Lower leg skin (tissue), 4 donors: ENCODE data around the gene ILKAP. TPM values are rescaled to one million over a fixed set of nuclear protein-coding genes. Genes with fewer than 3 reads are reported as not detected.

Experiments
- DNase-seq, 2 donors: peaks; one replicate each; pipeline ENCODE4 v3.0.0-alpha.2; 2019; ENCODE audit warnings: low spot score in 2 of 2
- H3K4me3 ChIP-seq: fragments of 200-600 bp; sonication (generic); 2 replicates; pipeline ENCODE4 v1.5.1; 2017; ENCODE audit warnings: mild to moderate bottlenecking, low read depth; ENCODE audit not compliant: poor library complexity, severe bottlenecking
- CTCF ChIP-seq, 3 donors: fragments of 450-650 bp; IDR thresholded peaks; one replicate each; pipeline ENCODE4 v1.5.1; 2016; ENCODE audit warnings: antibody characterized with exemption in 3 of 3, mild to moderate bottlenecking in 3 of 3, moderate library complexity in 2 of 3
- POLR2A ChIP-seq, 2 donors: fragments of 450-650 bp; IDR thresholded peaks; one replicate each; pipeline ENCODE4 v1.6.1; 2016 to 2017; ENCODE audit warnings: antibody characterized with exemption in 2 of 2, mild to moderate bottlenecking in 1 of 2, moderate library complexity in 1 of 2
- WGBS, 2 donors: methylation state at CpG; one replicate each; pipeline ENCODE4 v1.1.5; 2018; 5-methylcytosine and 5-hydroxymethylcytosine counted together
- intact Hi-C: fragments of 100-400 bp; cut with DNase I; formaldehyde crosslinking; loops from one replicate; pipeline ENCODE4 v1.15.0; 2023; ENCODE audit warnings: low total_unique reads
- total RNA-seq, 4 donors: library from RNA; depleted of rRNA; stranded (reverse); fragments of >200 nt; gene quantifications; one replicate each; pipeline ENCODE4 v1.1.0, GENCODE V29; 2016

The ILKAP gene
- total RNA-seq, 4 donors from 2014 or later = 22.8 to 73.5 (median 32.1) TPM

GRCh38 chr2:238187618-238188548, 15.6 kb downstream of the ILKAP start:
- intact Hi-C loops = loop anchor here (10.0 kb wide), 1 partner anchor 533 kb away; no protein-coding TSS in a partner anchor
- no peak for TF ChIP-seq POLR2A (IDR thresholded peaks at IDR 0.05)
- DNase-seq = no peak
- no peak overlapping the region for H3K4me3 ChIP-seq
- WGBS, 2 donors = 92 to 93% methylated on average over 17 of the region's 17 CpGs

- 85 to 86% methylated on average over 4 of the region's 4 CpGs for WGBS, 2 donors
- no peak for TF ChIP-seq POLR2A (IDR thresholded peaks at IDR 0.05)
- TF ChIP-seq CTCF (IDR thresholded peaks at IDR 0.05) = no peak
- intact Hi-C loops = loop anchor here (10.0 kb wide), 1 partner anchor 529 kb away; no protein-coding TSS in a partner anchor
- no peak for DNase-seq
- no peak overlapping the region for H3K4me3 ChIP-seq
Measured at GRCh38 chr2:238183821-238184220, 19.7 kb downstream of the ILKAP start.

DNA sequence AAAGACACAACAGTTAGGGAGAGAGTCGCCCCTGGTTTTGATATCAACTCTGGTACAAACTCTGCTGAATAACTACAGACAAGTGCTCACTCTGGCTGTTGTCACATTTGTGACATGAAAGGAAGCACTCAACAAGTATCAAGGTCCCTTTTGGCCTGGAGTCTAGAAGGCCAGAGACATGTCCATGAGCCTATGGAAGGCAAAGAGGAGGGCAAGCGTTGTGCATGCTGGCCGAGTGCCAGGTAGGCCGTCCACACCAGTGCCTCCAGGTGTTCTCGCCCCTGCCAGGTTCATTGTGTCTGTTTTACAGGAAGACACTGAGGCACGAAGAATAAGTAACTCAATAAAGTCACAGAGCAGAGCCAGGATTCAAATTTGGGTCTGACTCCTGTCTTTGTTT, 21.1 kb downstream of the ILKAP start:
- no peak for TF ChIP-seq POLR2A (IDR thresholded peaks at IDR 0.05)
- no peak for TF ChIP-seq CTCF (IDR thresholded peaks at IDR 0.05)
- H3K4me3 ChIP-seq = no peak overlapping the region
- WGBS, 2 donors = 73 to 78% methylated on average over 6 of the region's 6 CpGs
- no peak for DNase-seq
- intact Hi-C loops = loop anchor here (10.0 kb wide), 1 partner anchor 528 kb away; no protein-coding TSS in a partner anchor

DNA sequence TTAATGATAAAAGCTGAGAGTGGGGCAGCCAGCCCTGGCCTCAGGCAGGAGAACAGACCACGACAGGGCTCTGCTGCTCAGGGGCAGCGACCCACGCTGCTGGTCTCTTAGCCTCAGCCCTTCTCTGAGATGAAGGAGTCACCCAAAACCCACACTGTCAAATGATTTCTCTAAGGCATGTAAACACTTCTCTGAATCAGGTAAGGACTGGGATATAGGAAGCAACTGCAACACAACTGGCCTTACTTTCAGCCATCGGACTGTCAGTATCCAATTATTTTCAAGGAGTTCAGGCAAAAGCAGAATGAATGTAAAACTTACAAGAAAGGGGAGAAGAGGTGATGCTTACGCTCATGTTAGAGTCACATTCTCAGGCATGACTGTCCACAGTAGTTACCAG, 22.9 kb downstream of the ILKAP start:
- intact Hi-C loops = loop anchor here (10.0 kb wide), 1 partner anchor 526 kb away; no protein-coding TSS in a partner anchor
- WGBS, 2 donors = 79 to 93% methylated on average over 5 of the region's 5 CpGs
- DNase-seq = peak in 1 of 2 donors; percentile 10
- TF ChIP-seq CTCF (IDR thresholded peaks at IDR 0.05) (no peak), POLR2A (IDR thresholded peaks at IDR 0.05) (no peak)
- H3K4me3 ChIP-seq = no peak overlapping the region

DNA sequence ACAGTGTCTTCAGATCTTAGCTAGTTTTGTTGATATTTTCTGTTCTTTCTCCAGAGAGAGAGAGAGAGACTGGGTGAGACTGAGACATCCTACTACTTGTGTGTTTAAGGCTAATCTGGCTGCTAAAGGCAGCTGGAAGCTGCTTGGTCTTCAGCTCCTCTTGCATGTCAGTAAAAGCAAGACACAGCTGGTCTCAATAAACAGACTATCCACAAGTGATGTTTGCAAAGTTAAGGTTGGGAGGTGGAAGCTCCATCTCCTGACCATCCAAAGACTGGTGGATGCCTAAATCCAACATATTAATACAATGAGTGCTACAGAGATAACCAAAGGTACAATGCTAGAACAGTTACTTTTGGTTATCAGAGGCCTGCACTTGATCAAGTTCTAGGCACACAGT, 26.9 kb downstream of the ILKAP start:
- DNase-seq = no peak
- intact Hi-C loops = no loop called here
- no peak overlapping the region for H3K4me3 ChIP-seq
- TF ChIP-seq POLR2A (IDR thresholded peaks at IDR 0.05) (no peak), CTCF (IDR thresholded peaks at IDR 0.05) (no peak)

- 59 to 64% methylated on average over 3 of the region's 3 CpGs for WGBS, 2 donors
- intact Hi-C loops = no loop called here
Measured at GRCh38 chr2:238174701-238175100, 28.8 kb downstream of the ILKAP start.

More at GRCh38 chr2:238174701-238175100, 28.8 kb downstream of the ILKAP start:
- no peak for TF ChIP-seq POLR2A (IDR thresholded peaks at IDR 0.05)
- no peak for TF ChIP-seq CTCF (IDR thresholded peaks at IDR 0.05)
- peak in 1 of 2 donors; percentile 20 for DNase-seq
- no peak overlapping the region for H3K4me3 ChIP-seq
